Psoas muscle (tissue), 8 donors: ENCODE data around the gene NAA16. TPM values are rescaled to one million over a fixed set of nuclear protein-coding genes. Genes with fewer than 3 reads are reported as not detected.

Source experiments
- ATAC-seq, 4 donors: fragments of 200-7000 bp; cut with Tn5 transposase; one replicate each; pipeline ENCODE4 v1.9.1; 2020; ENCODE audit warnings: moderate library complexity in 3 of 4, mild to moderate bottlenecking in 2 of 4
- DNase-seq, 2 donors: peaks; one replicate each; pipeline ENCODE4 v3.0.0-alpha.2; 2020
- H3K27ac ChIP-seq: fragments of 200-600 bp; one replicate; pipeline ENCODE4 v1.8.0; 2022
- H3K27me3 ChIP-seq, 3 donors: fragments of 200-600 bp in 1 of 3; one replicate each; pipeline versions ENCODE4 v1.6.1 to v1.8.0; 2013 to 2022; ENCODE audit warnings: low read length in 2 of 3, mild to moderate bottlenecking in 2 of 3, moderate library complexity in 1 of 3; ENCODE audit not compliant: insufficient read depth in 3 of 3
- H3K36me3 ChIP-seq, 2 donors: fragments of 200-600 bp in 1 of 2; one replicate each; pipeline versions ENCODE4 v1.6.1 to v1.8.0; 2013 to 2022; ENCODE audit warnings: low read depth in 1 of 2, mild to moderate bottlenecking in 1 of 2, moderate library complexity in 1 of 2; ENCODE audit not compliant: insufficient read depth in 1 of 2
- H3K4me1 ChIP-seq: fragments of 200-600 bp; one replicate; pipeline ENCODE4 v1.8.0; 2022
- H3K4me3 ChIP-seq: fragments of 200-600 bp; one replicate; pipeline ENCODE4 v1.8.0; 2022; ENCODE audit warnings: mild to moderate bottlenecking
- H3K9me3 ChIP-seq: fragments of 200-600 bp; one replicate; pipeline ENCODE4 v1.8.0; 2022
- WGBS, 3 donors: extraction: QIAGEN DNeasy Blood & Tissue Kit; methylation state at CpG; one replicate each; pipeline versions ENCODE4 v1.1.6 to v1.1.7; 2013; 5-methylcytosine and 5-hydroxymethylcytosine counted together
- intact Hi-C, 2 donors: fragments of 100-400 bp; cut with DNase I; formaldehyde crosslinking; loops; one replicate each; pipeline versions ENCODE4 v1.11.0 to v1.14.2; 2022
- polyA plus RNA-seq, 3 donors: library from polyadenylated mRNA; stranded (reverse); fragments of 200-250 nt; gene quantifications; one replicate each; pipeline ENCODE4 v1.2.3, GENCODE V29; 2013
- total RNA-seq, 4 donors: library from RNA; stranded (reverse); fragmentation: NEBNext Ultra II Directional in 2 of 4; extraction: Animal tissue kit (Norgen Biotek cat#: 25700) in 2 of 4; gene quantifications; one replicate each; pipeline versions ENCODE4 v1.2.1 to v1.2.4, GENCODE V29; 2021 to 2023
- TF ChIP-seq, protein P1 (sequence below): fragments of 200-600 bp; IDR thresholded peaks from one replicate; pipeline ENCODE4 v1.8.0; 2022; ENCODE audit warnings: antibody characterized with exemption
- donor health status: healthy with polysubstance abuse.
- donor health status: DM: no; HTN: no; CAD: no; lungs with moderate emphysema.
- donor health status: Bipolar disorder and iron deficiency.
- donor health status: healthy.
- donor health status: DM: yes; HTN: yes; CAD: no.
- donor health status: DM: no; HTN: no; CAD: no.
- donor health status: DM: no; HTN: no; CAD: no.
- donor health status: DM: yes; HTN: yes; CAD: no.

NAA16 gene
- total and polyA plus RNA-seq, 7 donors: 3.5 to 22.3 (median 8.1) TPM

DNA sequence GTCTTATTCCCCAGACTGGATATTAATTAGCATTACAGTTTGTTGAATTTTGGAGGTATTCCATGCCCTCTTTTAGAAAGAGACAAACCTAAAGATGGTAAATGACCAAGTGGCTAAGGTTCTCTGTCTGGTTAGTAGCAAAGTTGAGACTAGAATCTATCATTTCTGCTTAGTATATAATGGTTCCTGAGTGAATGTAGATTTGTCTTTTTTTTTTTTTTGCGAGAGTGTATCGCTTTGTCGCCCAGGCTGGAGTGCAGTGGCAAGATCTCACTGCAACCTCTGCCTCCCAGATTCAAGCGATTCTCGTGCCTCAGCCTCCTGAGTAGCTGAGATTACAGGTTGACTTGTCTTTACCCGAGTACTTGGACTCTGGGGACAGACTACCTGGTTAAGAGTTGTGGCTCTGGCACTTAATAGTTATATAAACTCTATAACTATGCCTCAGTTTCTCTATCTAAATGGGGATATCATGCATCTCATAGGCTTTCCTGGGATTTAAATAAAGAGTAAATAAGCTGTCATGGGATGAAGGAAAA is 2.7 kb downstream of the NAA16 start:
- no peak for DNase-seq
- Histone ChIP-seq H3K36me3 (no peaks in the 10 kb centered on the region), H3K27me3 (no peaks in the 10 kb centered on the region), H3K4me3 (peak overlapping the region; percentile 98), H3K27ac (peak overlapping the region; percentile 19), H3K9me3 (no peaks in the 10 kb centered on the region), H3K4me1 (peaks cover 43% of the 10 kb centered on the region)
- WGBS, 3 donors: 63 to 75% (median 64%) methylated on average over 6 of the region's 6 CpGs
- intact Hi-C loops: loop anchor here in 1 of 2 donors (5.0 kb wide), 1 partner anchor 121 kb away; the partner anchor contains the start of gene KBTBD7
- no peak for ATAC-seq
- TF ChIP-seq, protein P1, sequence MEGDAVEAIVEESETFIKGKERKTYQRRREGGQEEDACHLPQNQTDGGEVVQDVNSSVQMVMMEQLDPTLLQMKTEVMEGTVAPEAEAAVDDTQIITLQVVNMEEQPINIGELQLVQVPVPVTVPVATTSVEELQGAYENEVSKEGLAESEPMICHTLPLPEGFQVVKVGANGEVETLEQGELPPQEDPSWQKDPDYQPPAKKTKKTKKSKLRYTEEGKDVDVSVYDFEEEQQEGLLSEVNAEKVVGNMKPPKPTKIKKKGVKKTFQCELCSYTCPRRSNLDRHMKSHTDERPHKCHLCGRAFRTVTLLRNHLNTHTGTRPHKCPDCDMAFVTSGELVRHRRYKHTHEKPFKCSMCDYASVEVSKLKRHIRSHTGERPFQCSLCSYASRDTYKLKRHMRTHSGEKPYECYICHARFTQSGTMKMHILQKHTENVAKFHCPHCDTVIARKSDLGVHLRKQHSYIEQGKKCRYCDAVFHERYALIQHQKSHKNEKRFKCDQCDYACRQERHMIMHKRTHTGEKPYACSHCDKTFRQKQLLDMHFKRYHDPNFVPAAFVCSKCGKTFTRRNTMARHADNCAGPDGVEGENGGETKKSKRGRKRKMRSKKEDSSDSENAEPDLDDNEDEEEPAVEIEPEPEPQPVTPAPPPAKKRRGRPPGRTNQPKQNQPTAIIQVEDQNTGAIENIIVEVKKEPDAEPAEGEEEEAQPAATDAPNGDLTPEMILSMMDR: no peak

DNA sequence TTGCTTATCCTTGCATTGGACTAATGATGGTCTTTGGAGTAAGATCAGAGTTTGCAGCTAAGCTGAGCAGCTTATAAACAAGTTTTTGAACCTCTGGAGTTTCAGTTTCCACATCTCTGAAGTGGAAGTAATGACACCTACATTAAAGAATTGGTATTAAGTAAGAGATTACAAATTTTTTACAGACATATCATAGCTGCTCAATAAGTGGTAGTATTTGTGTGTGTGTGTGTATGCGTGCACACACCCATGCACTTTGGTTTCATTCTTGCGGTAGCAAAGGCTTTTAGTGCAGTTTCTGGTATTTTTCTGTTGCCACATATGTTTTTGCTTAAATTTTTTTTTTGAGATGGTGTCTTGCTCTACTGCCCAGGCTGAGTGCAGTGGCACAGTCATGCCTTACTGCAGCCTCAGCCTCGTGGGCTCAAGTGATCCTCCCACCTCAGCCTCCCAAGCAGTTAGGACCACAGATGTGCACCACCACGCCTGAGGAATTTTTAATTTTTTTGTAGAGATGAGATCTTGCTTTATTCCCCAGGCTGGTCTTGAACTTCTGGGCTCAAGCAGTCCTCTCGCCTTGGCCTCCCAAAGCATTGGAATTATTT is 4.5 kb downstream of the NAA16 start:
- Histone ChIP-seq H3K27ac (no peak overlapping the region), H3K9me3 (no peaks in the 10 kb centered on the region)

DNA sequence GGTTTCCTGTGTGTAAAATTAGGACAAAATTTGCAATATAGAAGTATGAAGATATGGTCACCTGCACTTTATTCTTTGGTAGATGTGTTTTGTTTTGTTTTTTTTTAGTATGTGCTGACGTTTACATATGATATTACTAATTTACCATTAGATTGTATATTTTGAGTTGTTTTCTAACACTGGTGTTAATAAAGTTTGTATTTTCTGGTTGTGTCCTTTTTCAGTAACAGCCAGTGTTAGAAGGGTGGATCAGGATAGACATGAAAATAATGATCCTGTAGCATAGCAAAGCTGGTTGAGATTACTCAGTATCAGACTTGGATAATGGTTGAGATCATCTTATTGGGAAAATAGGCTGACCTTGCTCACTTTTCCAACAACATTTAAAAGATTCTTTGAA is 6.2 kb downstream of the NAA16 start:
- DNase-seq: no peak
- H3K36me3 ChIP-seq: peaks cover 0 to 15% of the 10 kb centered on the region in 2 donors
- H3K4me1 ChIP-seq: peaks cover 43% of the 10 kb centered on the region
- no peak overlapping the region for H3K4me3 ChIP-seq
- no peak for ATAC-seq
- no peaks in the 10 kb centered on the region for H3K9me3 ChIP-seq
- H3K27ac ChIP-seq: no peak overlapping the region
- TF ChIP-seq, protein P1: no peak
- intact Hi-C loops: no loop called here
- no peaks in the 10 kb centered on the region for H3K27me3 ChIP-seq
- WGBS, 3 donors: 77 to 88% (median 83%) methylated on average over 1 of the region's 1 CpG

More for the DNA sequence above, 4.5 kb downstream of the NAA16 start:
- no peak for DNase-seq
- intact Hi-C loops: no loop called here
- ATAC-seq: no peak
- H3K36me3 ChIP-seq: peaks cover 0 to 7% of the 10 kb centered on the region in 2 donors
- H3K27me3 ChIP-seq: no peaks in the 10 kb centered on the region
- 92 to 94% (median 94%) methylated on average over 5 of the region's 5 CpGs for WGBS, 3 donors
- H3K4me1 ChIP-seq: peaks cover 43% of the 10 kb centered on the region
- no peak overlapping the region for H3K4me3 ChIP-seq
- TF ChIP-seq, protein P1: no peak

DNA sequence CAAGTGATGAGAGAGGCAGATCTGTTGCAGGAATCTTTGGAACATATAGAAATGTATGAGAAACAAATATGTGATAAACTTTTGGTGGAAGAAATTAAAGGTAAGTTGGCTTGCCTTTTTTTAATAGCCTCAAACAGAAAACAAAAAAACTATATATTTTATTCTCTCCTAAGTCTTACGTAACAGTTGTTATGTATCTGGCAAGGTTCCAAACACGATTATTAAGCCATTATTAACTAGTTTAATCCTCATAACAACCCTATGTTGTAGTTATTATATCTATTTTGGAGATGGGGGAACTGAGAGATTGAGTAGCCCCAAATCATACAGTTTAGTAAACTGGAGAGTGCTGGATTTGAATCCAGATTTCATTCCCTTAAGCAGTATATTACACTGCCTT is 14.7 kb downstream of the NAA16 start:
- peaks cover 0 to 58% of the 10 kb centered on the region in 2 donors for H3K36me3 ChIP-seq
- TF ChIP-seq, protein P1: no peak
- peaks cover 36% of the 10 kb centered on the region for H3K4me1 ChIP-seq
- intact Hi-C loops: no loop called here
- WGBS, 3 donors: 57 to 85% (median 64%) methylated on average over 2 of the region's 2 CpGs
- DNase-seq (no peak), ATAC-seq (no peak)
- H3K4me3 ChIP-seq: no peak overlapping the region
- H3K9me3 ChIP-seq: no peaks in the 10 kb centered on the region
- H3K27me3 ChIP-seq: no peaks in the 10 kb centered on the region
- H3K27ac ChIP-seq: no peak overlapping the region
